Thyroid gland (tissue), 4 donors: ENCODE results near the gene TNFRSF1A. TPM values are rescaled to one million over a fixed set of nuclear protein-coding genes. Genes with fewer than 3 reads are reported as not detected.

Source experiments
- DNase-seq, 2 donors: peaks; one replicate each; pipeline ENCODE4 v3.0.0-alpha.2; 2019
- H3K27ac ChIP-seq, 3 donors: fragments of 200-600 bp; sonication (generic); 1 replicate in 2 of 3; 2 replicates in 1 of 3; pipeline ENCODE4 v1.5.1; 2016 to 2019; ENCODE audit warnings: mild to moderate bottlenecking in 1 of 3, moderate library complexity in 1 of 3
- H3K27me3 ChIP-seq: fragments of 200-600 bp; sonication (generic); one replicate; pipeline ENCODE4 v1.5.1; 2019
- H3K36me3 ChIP-seq, 2 donors: fragments of 200-600 bp; sonication (generic); one replicate each; pipeline ENCODE4 v1.5.1; 2016 to 2019
- H3K4me1 ChIP-seq, 2 donors: fragments of 200-600 bp; sonication (generic); one replicate each; pipeline ENCODE4 v1.5.1; 2017 to 2019
- H3K4me3 ChIP-seq, 3 donors: fragments of 200-600 bp; sonication (generic); replicated peaks in 1 of 3; 1 replicate in 2 of 3; 2 replicates in 1 of 3; pipeline ENCODE4 v1.5.1; 2016; ENCODE audit warnings: mild to moderate bottlenecking in 1 of 3
- H3K9me3 ChIP-seq: fragments of 200-600 bp; sonication (generic); one replicate; pipeline ENCODE4 v1.5.1; 2017
- POLR2A ChIP-seq, 2 donors: fragments of 450-650 bp; IDR thresholded peaks; one replicate each; pipeline ENCODE4 v1.6.1; 2017; ENCODE audit warnings: antibody characterized with exemption in 2 of 2, mild to moderate bottlenecking in 2 of 2, moderate library complexity in 1 of 2
- WGBS, 2 donors: methylation state at CpG; one replicate each; pipeline ENCODE4 v1.1.5; 2017; 5-methylcytosine and 5-hydroxymethylcytosine counted together
- intact Hi-C: fragments of 100-400 bp; cut with DNase I; formaldehyde crosslinking; loops from one replicate; pipeline ENCODE4 v1.15.1; 2023
- total RNA-seq, 4 donors: library from RNA; depleted of rRNA; stranded (reverse); fragments of >200 nt; gene quantifications; one replicate each; pipeline ENCODE4 v1.2.3, GENCODE V29; 2016
- TF ChIP-seq, protein P1 (sequence below), 6 experiments: fragments of 200-600 bp in 3 of 6; fragments of 450-650 bp in 3 of 6; sonication (generic) in 3 of 6; IDR thresholded peaks; one replicate each; pipeline ENCODE4 v1.5.1; 2016 to 2019; ENCODE audit warnings: antibody characterized with exemption in 6 of 6, mild to moderate bottlenecking in 2 of 6, inconsistent platforms in 1 of 6, moderate library complexity in 1 of 6

The TNFRSF1A gene
- total RNA-seq, 4 donors from 2014 or later = 131 to 185 (median 150) TPM

DNA sequence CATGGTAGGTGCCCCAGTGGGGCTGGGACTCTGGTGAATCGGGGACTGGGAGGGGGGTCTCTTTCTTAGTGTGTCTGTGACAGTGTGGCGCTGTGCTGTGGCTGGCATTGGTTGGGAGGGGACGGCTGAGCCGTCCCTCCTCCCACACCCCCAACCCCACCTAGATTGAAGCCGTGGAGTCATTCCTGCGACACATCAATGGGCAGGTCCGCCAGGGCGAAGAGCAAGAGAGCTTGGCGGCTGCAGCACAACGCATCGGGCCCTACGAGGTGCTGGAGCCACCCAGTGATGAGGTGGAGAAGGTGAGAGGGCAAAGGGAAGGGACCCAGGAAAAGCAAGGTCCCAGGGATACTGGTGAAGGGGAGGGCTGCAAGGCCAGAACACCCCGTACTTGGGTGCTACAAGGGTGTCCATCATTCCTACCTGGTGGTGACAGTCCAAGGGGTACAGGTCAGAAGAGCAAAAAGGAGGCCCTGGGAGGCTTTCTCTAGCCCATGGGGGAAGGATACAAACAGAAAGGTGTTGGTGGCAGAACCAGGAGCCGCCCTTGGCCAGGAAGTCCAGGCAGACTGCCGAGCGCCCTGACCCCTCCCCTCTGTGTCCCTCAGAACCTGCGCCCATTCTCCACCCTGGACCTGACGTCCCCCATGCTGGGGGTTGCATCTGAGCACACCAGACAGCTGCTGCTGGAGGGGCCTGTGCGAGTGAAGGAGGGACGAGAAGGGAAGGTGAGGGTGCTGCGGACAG lies 24.0 kb downstream of the TNFRSF1A start:
- no peak for DNase-seq
- intact Hi-C loops = no loop called here
- Histone ChIP-seq H3K27ac (no peak overlapping the region), H3K36me3 (no peaks in the 10 kb centered on the region), H3K27me3 (no peaks in the 10 kb centered on the region), H3K4me1 (peaks cover 0 to 16% of the 10 kb centered on the region in 2 donors), H3K9me3 (no peaks in the 10 kb centered on the region), H3K4me3 (no peak overlapping the region)
- 87 to 88% methylated on average over 17 to 20 of the region's 21 CpGs for WGBS, 2 donors
- no peak for TF ChIP-seq POLR2A (IDR thresholded peaks at IDR 0.05)
- TF ChIP-seq, protein P1, sequence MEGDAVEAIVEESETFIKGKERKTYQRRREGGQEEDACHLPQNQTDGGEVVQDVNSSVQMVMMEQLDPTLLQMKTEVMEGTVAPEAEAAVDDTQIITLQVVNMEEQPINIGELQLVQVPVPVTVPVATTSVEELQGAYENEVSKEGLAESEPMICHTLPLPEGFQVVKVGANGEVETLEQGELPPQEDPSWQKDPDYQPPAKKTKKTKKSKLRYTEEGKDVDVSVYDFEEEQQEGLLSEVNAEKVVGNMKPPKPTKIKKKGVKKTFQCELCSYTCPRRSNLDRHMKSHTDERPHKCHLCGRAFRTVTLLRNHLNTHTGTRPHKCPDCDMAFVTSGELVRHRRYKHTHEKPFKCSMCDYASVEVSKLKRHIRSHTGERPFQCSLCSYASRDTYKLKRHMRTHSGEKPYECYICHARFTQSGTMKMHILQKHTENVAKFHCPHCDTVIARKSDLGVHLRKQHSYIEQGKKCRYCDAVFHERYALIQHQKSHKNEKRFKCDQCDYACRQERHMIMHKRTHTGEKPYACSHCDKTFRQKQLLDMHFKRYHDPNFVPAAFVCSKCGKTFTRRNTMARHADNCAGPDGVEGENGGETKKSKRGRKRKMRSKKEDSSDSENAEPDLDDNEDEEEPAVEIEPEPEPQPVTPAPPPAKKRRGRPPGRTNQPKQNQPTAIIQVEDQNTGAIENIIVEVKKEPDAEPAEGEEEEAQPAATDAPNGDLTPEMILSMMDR (IDR thresholded peaks at IDR 0.05) = no peak

DNA sequence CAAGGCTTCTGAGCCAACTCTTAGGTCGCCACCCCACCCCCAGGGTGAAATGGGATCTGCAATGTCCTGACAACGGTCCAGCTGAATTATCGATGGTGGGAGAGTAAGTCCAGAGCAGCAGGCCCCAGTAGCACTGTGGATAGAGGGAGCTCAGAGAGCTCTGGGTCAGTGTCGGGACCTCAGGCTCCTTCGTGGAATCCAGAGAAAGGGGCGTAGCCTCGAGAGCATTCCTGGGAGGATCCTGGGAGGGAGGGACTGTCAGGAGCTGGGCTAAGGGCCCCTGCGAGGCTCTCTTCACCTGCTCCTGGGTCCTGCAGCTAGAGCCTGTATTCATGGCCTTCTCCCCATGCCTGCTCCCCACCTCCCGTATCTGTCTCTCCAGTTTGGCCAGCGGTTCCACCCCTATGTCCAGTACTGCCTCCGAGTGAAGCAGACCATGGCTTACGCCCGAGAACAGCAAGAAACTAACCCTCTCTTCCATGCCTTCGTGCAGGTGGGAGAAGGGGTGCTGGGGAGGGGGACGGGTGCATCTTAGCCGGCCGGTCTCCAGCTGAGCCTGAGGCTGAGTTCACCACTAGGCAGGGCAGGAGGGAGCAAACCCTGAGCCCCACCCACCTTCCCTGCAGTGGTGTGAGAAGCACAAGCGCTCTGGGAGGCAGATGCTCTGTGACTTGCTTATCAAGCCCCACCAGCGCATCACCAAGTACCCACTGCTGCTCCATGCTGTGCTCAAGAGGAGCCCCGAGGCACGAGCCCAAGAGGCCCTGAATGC lies 24.8 kb downstream of the TNFRSF1A start:
- intact Hi-C loops = no loop called here
- WGBS, 2 donors = 81 to 84% methylated on average over 17 to 19 of the region's 21 CpGs

DNA sequence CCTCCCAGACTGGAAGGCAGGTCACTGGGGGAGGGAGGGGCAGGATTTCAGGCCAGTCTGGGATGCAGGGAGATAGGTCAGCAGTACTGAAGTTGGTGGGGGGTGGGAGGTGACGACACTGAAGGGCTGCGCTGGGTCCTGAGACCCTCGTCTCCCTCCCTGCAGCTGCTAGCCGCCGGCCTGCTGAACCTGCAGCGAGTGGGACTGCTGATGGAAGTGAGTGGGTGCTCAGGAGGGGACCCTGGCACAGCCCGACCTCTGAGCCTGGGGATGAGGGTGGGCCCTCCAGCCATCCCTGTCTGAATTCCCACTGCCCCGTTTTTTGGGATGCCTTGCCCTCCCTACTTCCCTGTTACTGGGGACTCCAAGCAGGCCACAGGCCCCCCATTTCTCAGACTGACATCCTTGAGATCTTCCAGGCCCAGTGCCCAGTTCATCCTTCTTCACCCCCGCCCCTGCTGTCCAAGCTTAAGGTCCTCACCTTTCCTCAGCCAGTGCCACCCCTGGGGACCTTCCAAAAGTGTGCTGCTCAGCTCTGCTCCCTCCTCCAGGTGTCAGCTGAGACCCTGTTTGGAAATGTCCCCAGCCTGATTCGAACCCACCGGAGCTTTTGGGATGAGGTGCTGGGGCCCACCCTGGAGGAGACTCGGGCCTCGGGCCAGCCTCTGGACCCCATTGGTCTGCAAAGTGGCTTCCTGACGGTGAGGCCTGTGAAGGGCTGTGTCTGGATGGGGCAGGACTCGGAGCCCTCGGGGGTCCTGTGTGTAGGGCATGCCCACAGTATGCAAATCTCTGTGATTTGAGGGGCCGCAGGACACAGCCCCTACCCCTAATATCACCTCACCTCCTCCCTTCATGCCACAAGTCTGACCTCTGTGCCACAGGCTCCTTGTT lies 25.9 kb downstream of the TNFRSF1A start:
- peaks cover 5 to 28% of the 10 kb centered on the region in 2 donors for H3K4me1 ChIP-seq
- no peaks in the 10 kb centered on the region for H3K36me3 ChIP-seq
- H3K27me3 ChIP-seq = no peaks in the 10 kb centered on the region
- WGBS, 2 donors = 91 to 94% methylated on average over 12 to 17 of the region's 17 CpGs
- H3K9me3 ChIP-seq = no peaks in the 10 kb centered on the region
- no peak overlapping the region for H3K27ac ChIP-seq
- TF ChIP-seq, protein P1 (IDR thresholded peaks at IDR 0.05) = no peak
- TF ChIP-seq POLR2A (IDR thresholded peaks at IDR 0.05) = no peak
- intact Hi-C loops = no loop called here
- DNase-seq = no peak
- no peak overlapping the region for H3K4me3 ChIP-seq

More for the DNA sequence above, 24.8 kb downstream of the TNFRSF1A start:
- DNase-seq = no peak
- Histone ChIP-seq H3K4me1 (peaks cover 5 to 17% of the 10 kb centered on the region in 2 donors), H3K27ac (no peak overlapping the region), H3K4me3 (no peak overlapping the region), H3K36me3 (no peaks in the 10 kb centered on the region), H3K9me3 (no peaks in the 10 kb centered on the region), H3K27me3 (no peaks in the 10 kb centered on the region)
- TF ChIP-seq POLR2A (IDR thresholded peaks at IDR 0.05) = no peak
- TF ChIP-seq, protein P1 (IDR thresholded peaks at IDR 0.05) = no peak

DNA sequence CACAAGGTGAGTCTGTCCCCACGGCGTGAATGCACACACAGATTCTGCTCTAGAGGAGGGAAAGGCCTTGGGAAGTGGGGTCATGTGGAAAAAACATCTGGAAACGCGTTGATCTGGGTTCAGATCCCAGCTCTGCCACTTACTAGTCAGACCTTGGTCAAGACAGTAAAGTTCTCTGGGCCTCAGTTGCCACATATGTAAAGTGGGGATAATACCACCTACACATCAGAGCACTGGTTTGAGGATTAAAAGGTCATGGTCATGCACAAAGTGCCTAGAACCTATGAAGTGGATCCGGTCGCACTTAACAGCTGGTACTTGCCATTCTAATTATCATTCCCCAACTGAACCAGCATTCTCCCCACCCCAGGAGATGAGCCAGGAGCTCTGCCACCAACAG lies 26.7 kb downstream of the TNFRSF1A start:
- intact Hi-C loops = no loop called here
- no peak overlapping the region for H3K27ac ChIP-seq
- no peak for DNase-seq
- no peaks in the 10 kb centered on the region for H3K36me3 ChIP-seq
- no peaks in the 10 kb centered on the region for H3K9me3 ChIP-seq
- TF ChIP-seq POLR2A (IDR thresholded peaks at IDR 0.05) = no peak
- TF ChIP-seq, protein P1 (IDR thresholded peaks at IDR 0.05) = no peak
- WGBS, 2 donors = 95 to 97% methylated on average over 6 of the region's 6 CpGs
- H3K4me3 ChIP-seq = no peak overlapping the region
- H3K27me3 ChIP-seq = no peaks in the 10 kb centered on the region
- H3K4me1 ChIP-seq = peaks cover 7 to 36% of the 10 kb centered on the region in 2 donors
